Caco-2 (cell line): ENCODE data around the gene TCHHL1. TPM values are rescaled to one million over a fixed set of nuclear protein-coding genes. Genes with fewer than 3 reads are reported as not detected.

ENCODE experiments used
- BruUV-seq: library from RNA; stranded (reverse); fragments of 400-500 nt; replicated peaks from 2 replicates; lab custom pipeline; 2021; lab: Mats Ljungman, UMichigan
- CTCF ChIA-PET: fragments of 300-600 bp; sonication (Branson Sonifier 250); formaldehyde crosslinking; loops from one replicate; lab custom pipeline; 2022; ENCODE audit warnings: antibody characterized with exemption; lab: Charles Lee
- POLR2A ChIA-PET: fragments of 300-600 bp; sonication (Branson Sonifier 250); formaldehyde crosslinking; loops from one replicate; lab custom pipeline; 2022; ENCODE audit warnings: antibody characterized with exemption; lab: Charles Lee
- DNase-seq, 2 experiments: peaks; one replicate each; pipeline versions ENCODE4 v3.0.0 to v3.0.0-alpha.2; 2020 to 2022
- H3K27me3 ChIP-seq: replicated peaks from 2 replicates; pipeline ENCODE4 v1.6.0; 2011; ENCODE audit warnings: low read length; ENCODE audit not compliant: control insufficient read depth, insufficient read depth
- H3K36me3 ChIP-seq: 2 replicates; pipeline ENCODE4 v1.5.1; 2011; ENCODE audit warnings: low read length; ENCODE audit not compliant: control insufficient read depth, insufficient read depth
- H3K4me1 ChIP-seq: fragments of 250-450 bp; sonication (Bioruptor Pico); 2 replicates; pipeline ENCODE4 v1.5.1; 2020; ENCODE audit warnings: mild to moderate bottlenecking
- H3K4me3 ChIP-seq: 2 replicates; pipeline ENCODE4 v1.5.1; 2011; ENCODE audit warnings: low read depth, mild to moderate bottlenecking, control low read depth, low read length
- H3K9me3 ChIP-seq: fragments of 250-450 bp; sonication (Bioruptor Pico); 2 replicates; pipeline ENCODE4 v1.5.1; 2020; ENCODE audit warnings: mild to moderate bottlenecking, moderate library complexity
- H3K27ac Mint-ChIP-seq: one replicate; pipeline ENCODE4 v1.8.0; 2022; ENCODE audit warnings: mixed read lengths; ENCODE audit not compliant: unreplicated experiment
- H3K27me3 Mint-ChIP-seq: one replicate; pipeline ENCODE4 v1.8.0; 2022; ENCODE audit warnings: mixed read lengths; ENCODE audit not compliant: insufficient read depth, unreplicated experiment
- H3K36me3 Mint-ChIP-seq: one replicate; pipeline ENCODE4 v1.8.0; 2022; ENCODE audit warnings: mild to moderate bottlenecking, mixed read lengths; ENCODE audit not compliant: insufficient read depth, unreplicated experiment
- H3K4me1 Mint-ChIP-seq: one replicate; pipeline ENCODE4 v1.8.0; 2022; ENCODE audit warnings: low read depth, mixed read lengths; ENCODE audit not compliant: unreplicated experiment
- H3K4me3 Mint-ChIP-seq: one replicate; pipeline ENCODE4 v1.8.0; 2022; ENCODE audit warnings: mild to moderate bottlenecking, moderate library complexity, mixed read lengths; ENCODE audit not compliant: unreplicated experiment
- H3K9me3 Mint-ChIP-seq: one replicate; pipeline ENCODE4 v1.8.0; 2022; ENCODE audit warnings: mixed read lengths; ENCODE audit not compliant: unreplicated experiment
- CTCF ChIP-seq, 2 experiments: fragments of 200-600 bp in 1 of 2; IDR thresholded peaks; 1 replicate in 1 of 2; 2 replicates in 1 of 2; pipeline versions ENCODE4 v1.5.1 to v1.8.0; 2011 to 2022; ENCODE audit warnings: antibody characterized with exemption in 1 of 2, control low read depth in 1 of 2, inconsistent platforms in 1 of 2, low read depth in 1 of 2, low read length in 1 of 2, mild to moderate bottlenecking in 1 of 2, moderate library complexity in 1 of 2; ENCODE audit not compliant: insufficient read depth in 1 of 2, severe bottlenecking in 1 of 2, unreplicated experiment in 1 of 2
- intact Hi-C: fragments of 100-400 bp; cut with micrococcal nuclease; formaldehyde crosslinking; loops from one replicate; pipeline ENCODE4 v1.10.0; 2022; ENCODE audit not compliant: unreplicated experiment
- total RNA-seq: library from RNA; stranded (reverse); gene quantifications from 2 replicates; pipeline ENCODE4 v1.2.3, GENCODE V29; 2022

TCHHL1 gene
- total RNA-seq, 1 experiment from 2014 or later = not detected

- H3K4me3 Mint-ChIP-seq = no peak overlapping the region
- H3K9me3 Mint-ChIP-seq = no peaks in the 10 kb centered on the region
- POLR2A ChIA-PET = no interaction called here
- peak in 1 of 2 experiments; percentile 6 for DNase-seq
- no peak overlapping the region for H3K27ac Mint-ChIP-seq
- no peaks in the 10 kb centered on the region for H3K9me3 ChIP-seq
- peaks cover 9% of the 10 kb centered on the region for H3K27me3 ChIP-seq
- peaks cover 10% of the 10 kb centered on the region for H3K36me3 Mint-ChIP-seq
- CTCF ChIA-PET = interaction anchor here (0.5 to 1.2 kb wide), 3 partner anchors 11 to 82 kb away, joined by 3 read pairs; no protein-coding TSS in a partner anchor
- H3K4me1 Mint-ChIP-seq = peaks cover 10% of the 10 kb centered on the region
- no peaks in the 10 kb centered on the region for H3K36me3 ChIP-seq
- no peaks in the 10 kb centered on the region for H3K4me1 ChIP-seq
- no TSS peak for BruUV-seq
- TF ChIP-seq CTCF (IDR thresholded peaks at IDR 0.05; ENCODE audit: insufficient read depth in 1 of 2, low read depth in 1 of 2, low read length in 1 of 2, severe bottlenecking in 1 of 2, unreplicated experiment in 1 of 2) = no peak
- peaks cover 8% of the 10 kb centered on the region for H3K27me3 Mint-ChIP-seq
- intact Hi-C loops = no loop called here
- H3K4me3 ChIP-seq = peak overlapping the region; percentile 42
Measured at GRCh38 chr1:152109998-152110294, 21.1 kb upstream of the TCHHL1 start.

- Histone ChIP-seq H3K36me3 (no peaks in the 10 kb centered on the region), H3K27me3 (peaks cover 8% of the 10 kb centered on the region), H3K4me1 (no peaks in the 10 kb centered on the region), H3K4me3 (peak overlapping the region; percentile 42), H3K9me3 (no peaks in the 10 kb centered on the region)
- intact Hi-C loops = no loop called here
- H3K27ac Mint-ChIP-seq = no peak overlapping the region
- H3K4me3 Mint-ChIP-seq = no peak overlapping the region
- peak; percentile 38 to 42 for DNase-seq
- H3K36me3 Mint-ChIP-seq = peaks cover 10% of the 10 kb centered on the region
- ChIA-PET CTCF (no interaction called here), POLR2A (no interaction called here)
- TF ChIP-seq CTCF (IDR thresholded peaks at IDR 0.05; ENCODE audit: insufficient read depth in 1 of 2, low read depth in 1 of 2, low read length in 1 of 2, severe bottlenecking in 1 of 2, unreplicated experiment in 1 of 2) = no peak
- H3K27me3 Mint-ChIP-seq = peaks cover 6% of the 10 kb centered on the region
- BruUV-seq = no TSS peak
- H3K9me3 Mint-ChIP-seq = no peaks in the 10 kb centered on the region
- peaks cover 10% of the 10 kb centered on the region for H3K4me1 Mint-ChIP-seq
Measured at GRCh38 chr1:152109231-152109997, 20.6 kb upstream of the TCHHL1 start.

GRCh38 chr1:152108882-152109222 lies 20.0 kb upstream of the TCHHL1 start:
- H3K27me3 Mint-ChIP-seq = peaks cover 6% of the 10 kb centered on the region
- intact Hi-C loops = no loop called here
- H3K27ac Mint-ChIP-seq = no peak overlapping the region
- Histone ChIP-seq H3K9me3 (no peaks in the 10 kb centered on the region), H3K36me3 (no peaks in the 10 kb centered on the region), H3K4me3 (peak overlapping the region; percentile 42), H3K4me1 (no peaks in the 10 kb centered on the region), H3K27me3 (peaks cover 8% of the 10 kb centered on the region)
- TF ChIP-seq CTCF (IDR thresholded peaks at IDR 0.05; ENCODE audit: insufficient read depth in 1 of 2, low read depth in 1 of 2, low read length in 1 of 2, severe bottlenecking in 1 of 2, unreplicated experiment in 1 of 2) = no peak
- H3K4me1 Mint-ChIP-seq = peaks cover 10% of the 10 kb centered on the region
- no peak overlapping the region for H3K4me3 Mint-ChIP-seq
- peaks cover 10% of the 10 kb centered on the region for H3K36me3 Mint-ChIP-seq
- ChIA-PET CTCF (interaction anchor here (0.9 kb wide), 1 partner anchor 8 kb away, joined by 6 read pairs; no protein-coding TSS in a partner anchor), POLR2A (no interaction called here)
- DNase-seq = peak in 1 of 2 experiments; percentile 12
- no peaks in the 10 kb centered on the region for H3K9me3 Mint-ChIP-seq
- BruUV-seq = no TSS peak
